GM12878 (cell line): ENCODE measurements around the gene TBC1D22B. TPM values are rescaled to one million over a fixed set of nuclear protein-coding genes. Genes with fewer than 3 reads are reported as not detected.
A peak's percentile ranks its signal among the peaks of the same experiment; 100 is the strongest.

ENCODE experiments used
- ASH2L ChIP-seq: fragments of 300-600, 200-600 bp; sonication (generic); IDR thresholded peaks from 2 replicates; pipeline ENCODE4 v1.6.1; 2017; ENCODE audit warnings: low read depth, mild to moderate bottlenecking, borderline replicate concordance
- ATF3 ChIP-seq: IDR thresholded peaks from 2 replicates; pipeline ENCODE4 v1.6.1; 2011; ENCODE audit warnings: low read depth, mild to moderate bottlenecking, low read length, moderate library complexity, borderline replicate concordance; ENCODE audit errors: extremely low read depth
- ATF7 ChIP-seq: fragments of 450-650 bp; IDR thresholded peaks from 2 replicates; pipeline ENCODE4 v1.6.1; 2016; ENCODE audit warnings: low read depth, mild to moderate bottlenecking
- E2F4 ChIP-seq: IDR thresholded peaks from 2 replicates; pipeline ENCODE4 v1.6.1; 2012; ENCODE audit warnings: low read depth, low read length, improper control_type of control experiment
- EGR1 ChIP-seq, 2 experiments: IDR thresholded peaks; 1 replicate in 1 of 2; 2 replicates in 1 of 2; pipeline ENCODE4 v1.6.1; 2011 to 2012; ENCODE audit warnings: low read depth in 2 of 2, low read length in 2 of 2, borderline replicate concordance in 1 of 2, mild to moderate bottlenecking in 1 of 2, moderate library complexity in 1 of 2
- ETV6 ChIP-seq, 2 experiments: fragments of 450-650 bp in 1 of 2; IDR thresholded peaks in 1 of 2; conservative IDR thresholded peaks in 1 of 2; 2 replicates each; pipeline ENCODE4 v1.6.1; 2014; ENCODE audit warnings: antibody characterized with exemption in 1 of 2, borderline replicate concordance in 1 of 2, low read depth in 1 of 2, mild to moderate bottlenecking in 1 of 2, moderate library complexity in 1 of 2
- EZH2 ChIP-seq: IDR thresholded peaks from 2 replicates; pipeline ENCODE4 v1.6.1; 2012; ENCODE audit warnings: low read depth, mild to moderate bottlenecking, control low read depth, inconsistent platforms, low read length, borderline replicate concordance; ENCODE audit not compliant: control insufficient read depth
- HCFC1 ChIP-seq: fragments of 150-350 bp; IDR thresholded peaks from 2 replicates; pipeline ENCODE4 v1.6.1; 2014; ENCODE audit warnings: low read length
- MLLT1 ChIP-seq: fragments of 450-650 bp; IDR thresholded peaks from 2 replicates; pipeline ENCODE4 v1.6.1; 2016; ENCODE audit warnings: mild to moderate bottlenecking
- MYC ChIP-seq: IDR thresholded peaks from 2 replicates; pipeline ENCODE4 v1.6.1; 2011; ENCODE audit warnings: mild to moderate bottlenecking, low read length, moderate library complexity, inconsistent platforms; ENCODE audit not compliant: insufficient read depth, insufficient replicate concordance, insufficient read length, severe bottlenecking
- POLR2AphosphoS2 ChIP-seq: IDR thresholded peaks from 2 replicates; pipeline ENCODE4 v1.6.1; 2011; ENCODE audit warnings: low read depth, mild to moderate bottlenecking, low read length, improper control_type of control experiment, moderate library complexity
- STAT3 ChIP-seq: IDR thresholded peaks from 2 replicates; pipeline ENCODE4 v1.6.1; 2011; ENCODE audit warnings: low read depth, low read length, improper control_type of control experiment
- WRNIP1 ChIP-seq: IDR thresholded peaks from 2 replicates; pipeline ENCODE4 v1.6.1; 2011; ENCODE audit warnings: low read depth, low read length, improper control_type of control experiment, borderline replicate concordance
- YY1 ChIP-seq: IDR thresholded peaks from 2 replicates; pipeline ENCODE4 v1.6.1; 2011; ENCODE audit warnings: low read depth, mild to moderate bottlenecking, low read length
- ZBTB4 ChIP-seq: fragments of 450-650 bp; formaldehyde crosslinking; IDR thresholded peaks from 2 replicates; pipeline ENCODE4 v1.4.0; 2022; ENCODE audit warnings: mild to moderate bottlenecking, moderate library complexity
- polyA plus RNA-seq, 11 experiments: library from polyadenylated mRNA; depleted of rRNA in 4 of 11; unstranded in 6 of 11; stranded (reverse) in 5 of 11; fragments of >200 nt; fragmentation: Nextera tagmentation in 4 of 11; fragmentation: Illumina TruSeq in 1 of 11; extraction: Ambion mirVana in 4 of 11; extraction: Trizol in 1 of 11; gene quantifications; 1 replicate in 1 of 11; 2 replicates in 10 of 11; pipeline versions ENCODE4 v1.2.1 to v1.2.3, GENCODE V29; 2011 to 2016; ENCODE audit warnings: inconsistent platforms in 2 of 11, missing spikeins in 2 of 11, low read depth in 1 of 11
- total RNA-seq, 4 experiments: library from RNA; depleted of rRNA in 3 of 4; stranded (reverse); fragments of >200 nt in 3 of 4; fragmentation: Illumina TruSeq in 1 of 4; extraction: Trizol in 1 of 4; gene quantifications; 2 replicates each; pipeline versions ENCODE4 v1.2.1 to v1.2.3, GENCODE V29; 2013 to 2021

Gene TBC1D22B
- total and polyA plus RNA-seq, 10 of the 15 experiments (the other 5 are each of a cell fraction or from before 2014, with no cell fraction given) = 3.4 to 18.7 (median 14.1) TPM

DNA sequence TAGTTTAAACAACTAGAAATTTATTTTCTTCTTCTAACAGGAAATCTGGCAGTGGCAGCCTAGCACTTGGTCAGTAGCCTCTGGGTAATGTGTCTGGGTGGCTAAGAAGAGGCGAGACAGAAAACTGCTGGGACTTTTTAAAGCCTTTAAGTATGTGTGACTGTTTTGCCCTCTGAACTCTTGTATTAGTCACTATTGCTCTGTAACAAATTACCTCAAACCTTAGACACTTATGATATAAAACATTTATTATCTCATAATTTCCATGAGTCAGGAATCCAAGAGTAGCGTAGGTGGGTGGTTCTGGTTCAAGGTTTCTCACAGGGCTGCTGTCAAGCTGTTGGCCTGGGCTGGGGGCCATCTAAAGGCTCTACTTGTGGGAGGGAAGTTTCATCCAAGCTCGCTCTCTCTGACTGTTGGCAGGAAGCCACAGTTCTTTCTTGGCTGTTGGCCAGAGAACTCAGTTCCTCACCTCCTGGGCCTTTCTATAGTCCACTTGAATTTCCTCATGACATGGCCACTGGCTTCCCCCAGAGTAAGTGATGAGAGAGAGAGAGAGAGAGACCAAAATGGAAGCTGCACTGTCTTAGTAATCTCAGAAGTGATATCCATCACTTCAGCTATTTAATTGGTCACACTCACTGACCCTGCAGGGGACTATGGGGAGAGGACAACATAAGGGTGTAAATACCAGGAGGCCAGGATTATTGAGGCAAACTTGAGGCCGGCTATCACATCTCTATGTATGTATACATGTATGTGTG lies 17.4 kb upstream of the TBC1D22B start (continued):
- TF ChIP-seq E2F4 (no peak), EZH2 (no peak), MLLT1 (no peak), POLR2AphosphoS2 (no peak), STAT3 (no peak), EGR1 (IDR thresholded peaks at IDR 0.05; ENCODE audit: borderline replicate concordance in 1 of 2, low read depth in 2 of 2, low read length in 2 of 2) (peak in 1 of 2 experiments; percentile 46; a peak in 1 of 3 replicates), ATF3 (no peak), ZBTB4 (CRISPR knock-in tag) (no peak), YY1 (peak; percentile 77), ASH2L (no peak), HCFC1 (no peak), MYC (no peak), ATF7 (peak; percentile 89), ETV6 (conservative IDR thresholded peaks at IDR 0.05 in 1 of 2, IDR thresholded peaks at IDR 0.05 in 1 of 2; ENCODE audit: borderline replicate concordance in 1 of 2, low read depth in 1 of 2) (peak in 1 of 2 experiments; percentile 58; a peak in 1 of 4 replicates), WRNIP1 (no peak)
